HEK293T (cell line): ENCODE measurements around the gene ZMIZ1.

Experiments used
- BHLHE40 ChIP-seq: fragments of 450-650 bp; IDR thresholded peaks from 2 replicates; pipeline ENCODE4 v1.6.1; 2016; ENCODE audit warnings: mild to moderate bottlenecking, moderate library complexity, borderline replicate concordance
- FOXM1 ChIP-seq: fragments of 450-650 bp; IDR thresholded peaks from 2 replicates; pipeline ENCODE4 v1.6.1; 2017; ENCODE audit warnings: mild to moderate bottlenecking, borderline replicate concordance
- HDGF ChIP-seq: fragments of 450-650 bp; IDR thresholded peaks from 2 replicates; pipeline ENCODE4 v1.6.1; 2017; ENCODE audit warnings: antibody characterized with exemption, borderline replicate concordance
- L3MBTL2 ChIP-seq: fragments of 450-650 bp; conservative IDR thresholded peaks from 2 replicates; pipeline ENCODE4 v1.6.1; 2016; ENCODE audit warnings: mild to moderate bottlenecking
- SP1 ChIP-seq: fragments of 450-650 bp; IDR thresholded peaks from 2 replicates; pipeline ENCODE4 v1.6.1; 2017

GRCh38 chr10:79140855-79141254 is 72.1 kb downstream of the ZMIZ1 start:
- TF ChIP-seq FOXM1 = no peak
- no peak for TF ChIP-seq HDGF
- no peak for TF ChIP-seq BHLHE40
- no peak for TF ChIP-seq SP1
- no peak for TF ChIP-seq L3MBTL2
